Colonic mucosa (tissue), 4 donors: ENCODE results near the gene CDKN2B. TPM values are rescaled to one million over a fixed set of nuclear protein-coding genes. Genes with fewer than 3 reads are reported as not detected.
"Not testable (repeated sequence)": the region's sequence is repeated elsewhere in the genome, so short reads cannot be mapped to it uniquely, and the experiment has no call there.

ENCODE experiments used
- DNase-seq: peaks from one replicate; pipeline ENCODE4 v3.0.0-alpha.2; 2020
- H3K27ac ChIP-seq: fragments of 200-600 bp; one replicate; pipeline ENCODE4 v1.8.0; 2021
- H3K27me3 ChIP-seq: fragments of 200-600 bp; one replicate; pipeline ENCODE4 v1.8.0; 2021
- H3K36me3 ChIP-seq: fragments of 200-600 bp; one replicate; pipeline ENCODE4 v1.8.0; 2021
- H3K4me1 ChIP-seq: fragments of 200-600 bp; one replicate; pipeline ENCODE4 v1.8.0; 2021; ENCODE audit warnings: mild to moderate bottlenecking
- H3K4me3 ChIP-seq: fragments of 200-600 bp; one replicate; pipeline ENCODE4 v1.8.0; 2021
- H3K9ac ChIP-seq, 2 donors: one replicate each; pipeline ENCODE4 v1.7.0; 2013; ENCODE audit warnings: control low read depth in 2 of 2, low read depth in 2 of 2, low read length in 2 of 2
- H3K9me3 ChIP-seq: fragments of 200-600 bp; one replicate; pipeline ENCODE4 v1.8.0; 2021
- CTCF ChIP-seq: fragments of 200-600 bp; IDR thresholded peaks from one replicate; pipeline ENCODE4 v1.8.0; 2022; ENCODE audit warnings: antibody characterized with exemption, mild to moderate bottlenecking
- intact Hi-C: fragments of 100-400 bp; cut with DNase I; formaldehyde crosslinking; loops from one replicate; pipeline ENCODE4 v1.14.1; 2022
- total RNA-seq, 2 donors: library from RNA; stranded (reverse); fragmentation: NEBNext Ultra II Directional in 1 of 2; extraction: Animal tissue kit (Norgen Biotek cat#: 25700) in 1 of 2; gene quantifications; one replicate each; pipeline ENCODE4 v1.2.1, GENCODE V29; 2021
- donor health status: healthy.
- donor health status: DM: no; HTN: no; CAD: no.
- donor health status: DM: no; HTN: no; CAD: no.

CDKN2B gene, protein sequence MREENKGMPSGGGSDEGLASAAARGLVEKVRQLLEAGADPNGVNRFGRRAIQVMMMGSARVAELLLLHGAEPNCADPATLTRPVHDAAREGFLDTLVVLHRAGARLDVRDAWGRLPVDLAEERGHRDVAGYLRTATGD
- 10 to 100 TPM; 57.0 to 76.6 TPM for total RNA-seq

- no peaks in the 10 kb centered on the region for H3K9me3 ChIP-seq
- peak within 1 kb of the TSS; percentile 88 for H3K27ac ChIP-seq
- intact Hi-C loops: loop anchor here (5.0 to 10.0 kb wide), 3 partner anchors 42 to 226 kb away; no protein-coding TSS in a partner anchor
- H3K27me3 ChIP-seq: peaks cover 18% of the 10 kb centered on the region
- no peaks in the 10 kb centered on the region for H3K4me1 ChIP-seq
- H3K9ac ChIP-seq: peak within 1 kb of the TSS; percentile 77 to 99
- TF ChIP-seq CTCF: peak; percentile 98
- peak within 1 kb of the TSS; percentile 57 for H3K4me3 ChIP-seq
- no peaks in the 10 kb centered on the region for H3K36me3 ChIP-seq
- peak; percentile 98 for DNase-seq
Observed at GRCh38 chr9:22008717-22009505, at the start of gene CDKN2B. Gene CDKN2B (minus strand): TSS chr9:22009305. CDS start chr9:22008953, 352 bp downstream.

GRCh38 chr9:22057972-22058371, 48.9 kb upstream of the CDKN2B start:
- H3K9ac ChIP-seq, intact Hi-C loops, H3K27me3 ChIP-seq, H3K9me3 ChIP-seq, H3K36me3 ChIP-seq, H3K4me1 ChIP-seq, H3K4me3 ChIP-seq, DNase-seq, H3K27ac ChIP-seq: not testable (repeated sequence)

GRCh38 chr9:22056402-22056801, 47.3 kb upstream of the CDKN2B start:
- Histone ChIP-seq H3K4me3 (no peak overlapping the region), H3K9ac (no peak overlapping the region), H3K36me3 (no peaks in the 10 kb centered on the region), H3K27ac (no peak overlapping the region), H3K4me1 (no peaks in the 10 kb centered on the region), H3K9me3 (no peaks in the 10 kb centered on the region), H3K27me3 (no peaks in the 10 kb centered on the region)
- no peak for TF ChIP-seq CTCF
- no peak for DNase-seq
- intact Hi-C loops: no loop called here

- intact Hi-C loops: no loop called here
- H3K4me1 ChIP-seq: no peaks in the 10 kb centered on the region
- H3K9me3 ChIP-seq: no peaks in the 10 kb centered on the region
- no peak for TF ChIP-seq CTCF
- H3K36me3 ChIP-seq: no peaks in the 10 kb centered on the region
- H3K4me3 ChIP-seq: no peak overlapping the region
- H3K27me3 ChIP-seq: no peaks in the 10 kb centered on the region
- no peak overlapping the region for H3K27ac ChIP-seq
- DNase-seq: no peak
- no peak overlapping the region for H3K9ac ChIP-seq
Observed at GRCh38 chr9:22055090-22055489, 46.0 kb upstream of the CDKN2B start.

DNA sequence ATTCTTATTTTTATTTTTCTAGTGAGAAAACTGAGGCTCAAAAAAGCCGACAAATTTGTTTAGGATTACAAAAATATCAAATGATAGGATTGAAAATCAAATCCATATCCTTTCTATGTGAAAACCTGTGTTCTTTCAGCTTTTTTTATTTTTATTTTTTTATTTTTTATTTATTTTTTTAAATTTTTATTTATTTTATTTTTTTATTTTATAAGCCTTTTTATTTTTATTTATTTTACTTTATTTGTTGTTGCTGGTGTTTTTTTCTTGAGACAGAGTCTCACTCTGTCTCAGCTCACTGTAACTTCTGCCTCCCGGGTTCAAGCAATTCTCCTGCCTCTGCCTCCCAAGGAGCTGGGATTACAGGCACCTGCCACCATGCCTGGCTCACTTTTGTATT, 45.4 kb upstream of the CDKN2B start:
- no peak for TF ChIP-seq CTCF
- no peak overlapping the region for H3K27ac ChIP-seq
- H3K4me1 ChIP-seq: no peaks in the 10 kb centered on the region
- no peaks in the 10 kb centered on the region for H3K9me3 ChIP-seq
- H3K4me3 ChIP-seq: no peak overlapping the region
- no peak overlapping the region for H3K9ac ChIP-seq
- H3K36me3 ChIP-seq: no peaks in the 10 kb centered on the region
- intact Hi-C loops: no loop called here
- no peak for DNase-seq
- no peaks in the 10 kb centered on the region for H3K27me3 ChIP-seq

DNA sequence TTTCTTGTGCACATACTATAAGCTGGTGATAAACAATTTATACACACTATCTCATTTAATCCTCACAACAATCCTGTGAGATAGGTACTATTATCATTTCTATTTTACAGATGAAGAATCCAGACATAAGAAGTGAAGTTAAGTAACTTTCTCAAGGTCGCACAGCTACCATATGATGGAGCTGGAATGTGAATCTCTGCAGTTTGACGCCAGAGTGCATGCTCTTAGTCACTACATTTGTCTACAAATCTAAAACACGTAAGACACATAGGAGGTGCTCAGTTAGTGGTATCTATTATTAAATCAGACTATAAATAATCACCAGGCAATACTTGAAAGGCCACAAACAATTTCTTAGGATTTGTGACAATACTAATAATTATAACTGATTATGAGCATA, 45.0 kb upstream of the CDKN2B start:
- H3K27ac ChIP-seq: no peak overlapping the region
- H3K36me3 ChIP-seq: no peaks in the 10 kb centered on the region
- no peaks in the 10 kb centered on the region for H3K9me3 ChIP-seq
- no peak overlapping the region for H3K4me3 ChIP-seq
- no peaks in the 10 kb centered on the region for H3K27me3 ChIP-seq
- H3K9ac ChIP-seq: no peak overlapping the region
- TF ChIP-seq CTCF: no peak
- no peaks in the 10 kb centered on the region for H3K4me1 ChIP-seq
- DNase-seq: no peak
- intact Hi-C loops: no loop called here
